ENCODE measurements around the gene BORCS5.
"Not testable (repeated sequence)": the region's sequence is repeated elsewhere in the genome, so short reads cannot be mapped to it uniquely, and the experiment has no call there.

Gene BORCS5

GRCh38 chr12:12456637-12457036 is 99.8 kb downstream of the BORCS5 start:
- DNase-seq (ENCODE audit: low spot score) (no peak), FAIRE-seq (no peak)

GRCh38 chr12:12460935-12461922 is 104.4 kb downstream of the BORCS5 start:
- FAIRE-seq = no peak
- no peak for DNase-seq (ENCODE audit: low spot score)

GRCh38 chr12:12461923-12462315 is 105.0 kb downstream of the BORCS5 start:
- no peak for DNase-seq (ENCODE audit: low spot score)
- peak; percentile 9 for FAIRE-seq

DNA sequence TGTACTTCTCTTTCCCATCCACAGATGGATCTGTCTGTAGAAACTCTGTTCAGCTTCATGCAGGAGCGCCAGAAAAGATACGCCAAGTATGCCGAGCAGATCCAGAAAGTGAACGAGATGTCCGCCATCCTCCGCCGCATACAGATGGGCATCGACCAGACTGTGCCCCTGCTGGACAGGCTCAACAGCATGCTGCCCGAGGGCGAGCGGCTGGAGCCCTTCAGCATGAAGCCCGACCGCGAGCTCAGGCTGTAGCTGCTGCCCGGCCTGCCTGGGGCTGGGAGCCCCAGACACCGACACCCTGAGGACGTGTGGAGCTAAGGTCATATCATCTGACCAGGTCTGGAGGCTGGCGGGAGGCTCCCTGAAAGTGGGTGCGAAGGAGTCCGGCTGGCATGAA is 108.6 kb downstream of the BORCS5 start:
- DNase-seq (ENCODE audit: low spot score) (no peak), FAIRE-seq (no peak)

DNA sequence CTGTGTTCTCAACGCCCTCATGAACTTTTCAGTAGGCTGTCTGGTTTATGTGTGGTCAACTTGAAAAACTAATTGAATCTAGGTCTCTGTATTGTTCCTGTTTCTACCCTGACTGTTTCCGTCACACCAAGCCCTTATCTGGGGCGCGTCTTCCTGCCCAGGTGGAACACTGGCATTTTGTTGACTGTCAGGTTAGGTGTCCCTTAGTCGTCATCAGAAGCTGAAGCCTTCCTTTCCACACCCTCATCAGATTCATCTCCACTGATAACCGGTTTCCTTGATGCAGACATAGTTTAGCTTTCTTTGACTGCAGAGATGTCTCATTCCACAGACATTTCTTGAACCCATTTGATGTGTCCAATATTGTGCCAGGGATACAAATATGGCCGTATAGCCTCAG is 109.3 kb downstream of the BORCS5 start:
- FAIRE-seq = no peak

DNA sequence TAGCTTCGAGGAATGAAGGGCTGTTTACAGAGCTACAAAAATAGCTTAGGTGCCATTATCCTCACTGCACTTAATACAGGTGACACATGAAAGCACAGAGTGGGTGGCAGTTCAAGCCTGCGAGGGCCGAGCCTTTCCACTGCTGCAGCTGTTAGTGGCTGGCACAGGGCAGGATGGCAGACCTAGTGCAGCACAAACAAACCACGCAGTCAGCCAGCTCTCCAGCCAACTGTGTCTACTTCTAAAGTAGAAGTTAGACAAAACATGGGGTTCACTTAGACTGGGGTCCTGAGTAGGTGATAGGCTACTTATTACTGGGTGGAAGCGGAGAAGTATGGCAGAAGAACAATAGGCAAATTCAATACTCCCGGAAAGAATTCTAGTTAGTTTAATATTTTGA is 110.4 kb downstream of the BORCS5 start:
- DNase-seq (ENCODE audit: low spot score) = no peak
- no peak for FAIRE-seq

More for the DNA sequence above, 109.3 kb downstream of the BORCS5 start:
- no peak for DNase-seq (ENCODE audit: low spot score)

GRCh38 chr12:12467688-12468261 is 110.9 kb downstream of the BORCS5 start:
- FAIRE-seq (no peak), DNase-seq (ENCODE audit: low spot score) (no peak)

DNA sequence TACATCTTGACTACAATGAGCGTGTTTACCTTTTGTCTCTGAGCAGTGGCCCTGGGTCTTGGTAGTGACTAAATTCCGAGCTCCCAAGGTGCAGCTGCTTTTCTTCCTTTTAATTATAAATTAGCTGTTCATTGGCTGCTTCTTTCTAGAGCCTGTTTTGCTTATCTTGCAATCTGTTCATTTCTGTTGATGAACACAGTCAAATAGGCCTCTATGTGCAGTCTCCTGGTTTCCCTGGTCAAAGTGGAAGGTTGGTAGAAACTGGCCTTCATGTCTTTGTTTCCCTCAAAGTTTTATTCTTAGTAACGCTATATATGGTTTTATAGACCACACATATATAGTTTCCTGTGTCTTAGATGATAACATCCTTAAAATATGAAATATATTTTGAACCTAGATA is 111.7 kb downstream of the BORCS5 start:
- FAIRE-seq = no peak
- no peak for DNase-seq (ENCODE audit: low spot score)

GRCh38 chr12:12469386-12469785 is 112.5 kb downstream of the BORCS5 start:
- DNase-seq (ENCODE audit: low spot score) = no peak

GRCh38 chr12:12470751-12471306 is 114.0 kb downstream of the BORCS5 start:
- FAIRE-seq = no peak

More at GRCh38 chr12:12469386-12469785, 112.5 kb downstream of the BORCS5 start:
- FAIRE-seq = no peak

GRCh38 chr12:12471982-12472961 is 115.4 kb downstream of the BORCS5 start:
- not testable (repeated sequence) for FAIRE-seq; DNase-seq (ENCODE audit: low spot score)

More at GRCh38 chr12:12470751-12471306, 114.0 kb downstream of the BORCS5 start:
- DNase-seq (ENCODE audit: low spot score) = no peak

DNA sequence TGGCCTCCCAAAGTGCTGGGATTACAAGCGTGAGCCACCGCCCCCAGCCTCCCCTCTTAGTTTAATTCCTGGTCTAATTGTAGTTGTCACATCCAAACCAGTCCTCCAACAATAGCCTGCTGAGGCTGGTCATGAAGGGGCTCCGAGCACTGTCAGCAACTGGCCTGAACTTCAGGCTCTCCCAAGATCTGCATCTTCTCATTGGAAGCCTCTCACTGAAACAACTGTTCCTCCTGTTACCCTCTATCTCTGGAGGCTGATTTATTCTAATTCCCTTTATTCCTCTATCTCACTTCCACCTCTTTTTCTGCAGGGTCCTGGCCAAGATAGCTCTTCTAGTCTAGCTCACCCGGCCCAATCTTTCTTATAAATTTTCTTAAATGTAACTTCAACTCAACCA is 116.3 kb downstream of the BORCS5 start:
- no peak for FAIRE-seq

DNA sequence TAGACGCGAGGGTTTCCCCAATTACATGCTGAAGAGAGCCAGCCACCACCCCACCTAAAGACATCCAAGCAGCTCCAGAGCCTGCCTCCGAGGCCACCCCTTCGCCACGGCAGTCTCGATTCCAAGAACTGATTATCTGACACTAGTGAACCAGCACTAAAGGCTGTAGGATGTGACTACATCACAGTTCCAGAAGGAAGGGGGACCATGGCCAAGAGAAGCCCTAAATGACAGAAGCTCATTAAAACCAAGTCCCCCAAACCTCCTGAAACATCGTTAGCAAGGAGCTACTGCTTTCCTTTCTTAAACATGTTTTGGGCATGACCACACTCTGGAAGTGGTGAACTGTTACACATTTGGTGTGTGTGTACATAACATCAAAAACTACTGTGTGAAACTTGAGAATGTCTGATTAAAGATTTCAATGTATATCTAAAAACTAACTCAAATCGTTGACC is 117.6 kb downstream of the BORCS5 start:
- FAIRE-seq (no peak), DNase-seq (ENCODE audit: low spot score) (no peak)

More for the DNA sequence above, 116.3 kb downstream of the BORCS5 start:
- DNase-seq (ENCODE audit: low spot score) = no peak

DNA sequence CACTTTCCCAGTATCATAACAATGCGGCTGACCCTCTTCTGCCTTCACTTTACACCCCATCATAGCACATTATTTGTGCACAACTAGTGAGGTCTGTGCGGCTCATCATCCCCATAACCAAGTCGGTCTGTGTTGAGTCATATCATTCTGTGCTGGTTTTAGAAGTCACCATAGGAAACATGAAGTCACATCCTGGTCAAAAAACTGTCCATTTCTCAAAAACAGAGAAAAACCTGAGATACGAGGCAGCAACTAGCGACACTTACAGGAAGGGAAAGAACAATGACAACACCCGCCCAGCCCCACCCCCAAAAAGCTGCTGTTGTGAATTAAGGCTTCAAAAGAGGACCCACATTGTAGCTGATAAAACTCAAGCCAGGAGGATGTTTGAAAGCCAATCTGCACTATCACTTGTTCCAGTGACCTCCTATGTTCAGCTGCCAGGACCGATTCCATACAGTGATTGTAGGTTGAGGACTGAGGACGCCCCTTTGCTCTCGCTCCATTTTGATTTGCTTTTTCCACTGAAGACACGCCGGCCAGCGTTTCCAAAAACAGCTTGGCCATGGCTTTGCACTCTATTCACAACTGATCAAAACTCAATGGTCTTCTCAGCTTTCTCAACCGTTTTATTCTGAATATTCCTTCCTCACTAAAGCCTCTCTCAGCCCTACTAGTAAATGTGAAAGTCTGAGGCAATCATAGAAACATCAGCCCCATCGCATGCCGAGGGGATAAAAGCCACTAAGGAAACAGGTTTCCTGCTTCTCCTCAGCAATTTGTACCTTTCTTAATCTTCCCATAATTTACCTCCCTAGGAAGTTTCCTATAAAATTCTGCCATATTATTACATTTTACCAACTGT is 118.3 kb downstream of the BORCS5 start:
- FAIRE-seq (no peak), DNase-seq (ENCODE audit: low spot score) (no peak)

DNA sequence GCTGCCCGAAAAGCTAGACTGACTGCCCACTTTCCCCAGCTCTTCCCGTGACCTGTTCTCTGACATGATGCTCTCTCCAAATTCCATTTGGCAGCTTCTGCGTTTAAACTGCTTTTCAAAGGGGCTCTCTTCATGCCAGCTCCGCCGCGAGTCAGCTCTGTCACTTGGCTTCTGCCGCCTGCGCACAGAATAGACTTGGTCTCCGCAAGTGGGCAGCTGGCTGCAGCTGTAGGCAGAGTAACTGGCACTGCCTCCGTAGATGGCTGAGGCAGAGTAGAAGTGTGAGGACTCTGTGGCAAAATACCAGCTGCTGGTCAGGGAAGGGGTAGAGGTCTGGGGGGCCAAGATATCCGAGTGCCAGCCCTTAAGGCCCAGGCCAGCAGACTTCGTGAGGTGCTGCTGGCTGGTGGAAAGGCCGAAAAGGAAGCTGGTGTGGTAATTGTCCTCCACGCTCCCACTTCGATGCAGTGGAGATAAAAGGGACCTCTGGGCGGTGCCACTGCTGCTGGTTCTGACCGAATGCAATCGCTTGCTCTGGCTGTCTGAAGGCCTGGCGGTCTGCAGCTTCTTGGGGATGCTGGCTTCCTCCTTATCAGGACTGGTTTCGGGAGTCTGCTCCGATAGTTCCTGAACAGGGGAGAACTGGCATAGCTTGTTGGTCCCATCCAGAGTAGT is 120.1 kb downstream of the BORCS5 start:
- no peak for FAIRE-seq
- no peak for DNase-seq (ENCODE audit: low spot score)

DNA sequence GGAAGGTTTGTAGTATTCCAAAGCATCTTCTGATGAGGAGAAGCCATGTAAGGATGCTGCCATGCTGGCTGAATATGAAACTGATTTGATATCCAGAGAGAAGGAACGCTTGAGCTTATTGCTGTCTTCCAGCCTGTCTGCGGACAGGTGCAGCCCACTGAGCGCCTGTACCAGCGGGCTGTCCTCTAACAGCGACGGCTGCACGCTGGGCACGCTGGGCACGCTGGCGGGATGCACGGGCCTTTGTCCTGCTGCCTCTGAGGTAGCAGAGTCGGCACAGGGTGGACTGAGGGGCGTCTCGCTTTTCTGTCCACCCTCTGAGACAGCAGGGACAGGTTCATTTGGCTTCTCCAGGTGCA is 120.6 kb downstream of the BORCS5 start:
- FAIRE-seq = no peak
- DNase-seq (ENCODE audit: low spot score) = no peak

DNA sequence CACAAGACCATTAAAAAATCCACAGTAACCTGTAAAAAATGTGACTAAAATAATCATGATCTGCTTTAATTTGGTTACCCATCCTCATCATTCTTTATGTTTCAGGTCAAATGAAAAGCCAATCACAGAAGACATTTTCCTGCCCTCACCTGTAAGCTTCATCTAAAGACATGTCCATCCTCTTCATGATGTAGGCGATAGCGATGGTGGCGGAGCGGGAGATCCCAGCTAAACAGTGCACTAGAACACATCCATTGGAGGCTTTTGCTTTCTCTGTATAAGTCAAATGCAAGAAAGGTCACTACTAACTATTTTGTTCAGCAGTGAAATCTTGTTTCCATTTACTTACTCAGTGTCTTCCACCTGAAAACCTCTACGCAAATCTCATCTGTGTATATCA is 123.2 kb downstream of the BORCS5 start:
- peak; percentile 67 for FAIRE-seq
- no peak for DNase-seq (ENCODE audit: low spot score)

- FAIRE-seq (no peak), DNase-seq (ENCODE audit: low spot score) (no peak)
These were observed 124.8 kb downstream of the BORCS5 start for GRCh38 chr12:12481631-12482030.

GRCh38 chr12:12482150-12482761 is 125.4 kb downstream of the BORCS5 start:
- DNase-seq (ENCODE audit: low spot score) = no peak
- no peak for FAIRE-seq
